ENCODE data around the gene C1QL4. TPM values are rescaled to one million over a fixed set of nuclear protein-coding genes. Genes with fewer than 3 reads are reported as not detected.

The C1QL4 gene
- total RNA-seq, 2 donors from 2014 or later, result not detected

DNA sequence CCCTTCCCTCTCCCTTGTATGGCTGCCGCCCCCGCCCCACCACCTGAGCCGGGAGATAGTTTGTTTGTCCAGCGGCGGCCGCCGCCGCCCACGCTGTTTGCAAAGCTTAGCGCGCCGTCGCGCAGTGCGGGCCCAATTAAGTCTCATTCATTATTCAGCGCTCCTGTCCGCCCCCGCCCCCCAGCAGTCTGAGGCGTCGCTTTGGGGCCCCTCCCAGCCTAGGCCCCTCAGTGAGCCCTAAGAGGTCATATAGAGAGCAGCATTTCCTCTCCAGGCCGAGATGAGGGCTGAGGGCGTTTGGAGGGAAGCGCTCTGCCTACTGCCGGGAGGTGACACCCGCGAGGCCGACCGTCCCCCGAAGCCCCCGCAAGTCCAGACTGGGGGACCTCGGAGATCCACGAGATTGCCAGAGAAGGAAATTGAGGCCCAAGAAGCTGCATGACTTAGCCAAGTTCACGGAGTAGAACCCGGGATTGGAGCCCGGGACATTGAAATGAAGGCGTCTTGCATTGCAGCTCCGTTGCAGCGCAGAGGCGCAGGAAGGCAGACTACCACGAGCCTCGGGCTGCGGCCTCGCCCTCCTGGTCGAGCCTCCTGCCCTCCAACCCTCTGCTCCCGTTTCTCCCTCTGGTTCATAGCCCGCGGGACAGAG, 9.8 kb upstream of the C1QL4 start, which contains the start of gene DNAJC22:
DNAJC22 (plus strand) TSS at position 230 of the 652 bp plus-strand sequence. CDS start 1,985 bp downstream, outside the sequence.
- Histone ChIP-seq H3K4me3 (peak within 1 kb of the TSS; percentile 29 to 54), H3K4me1 (peaks cover 3 to 56% of the 10 kb centered on the region in 2 donors), H3K9me3 (no peaks in the 10 kb centered on the region), H3K36me3 (no peaks in the 10 kb centered on the region), H3K27me3 (peaks cover 10 to 28% of the 10 kb centered on the region in 2 donors), H3K27ac (no peak within 1 kb of the TSS)
- TF ChIP-seq CTCF (IDR thresholded peaks at IDR 0.05), result no peak
- no peak for DNase-seq (ENCODE audit: low spot score)

- H3K27me3 ChIP-seq, result peaks cover 10 to 28% of the 10 kb centered on the region in 2 donors
- no peaks in the 10 kb centered on the region for H3K36me3 ChIP-seq
- H3K9me3 ChIP-seq, result no peaks in the 10 kb centered on the region
- no peak for DNase-seq (ENCODE audit: low spot score)
- no peak for TF ChIP-seq CTCF (IDR thresholded peaks at IDR 0.05)
- peak overlapping the region; percentile 29 to 54 for H3K4me3 ChIP-seq
- peaks cover 3 to 58% of the 10 kb centered on the region in 2 donors for H3K4me1 ChIP-seq
- H3K27ac ChIP-seq, result no peak overlapping the region
These were observed 9.1 kb upstream of the C1QL4 start for GRCh38 chr12:49345825-49346658.

- Histone ChIP-seq H3K27ac (peak overlapping the region in 1 of 2 donors; percentile 8), H3K4me3 (peak overlapping the region; percentile 29 to 54), H3K36me3 (no peaks in the 10 kb centered on the region), H3K27me3 (peaks cover 10 to 28% of the 10 kb centered on the region in 2 donors), H3K9me3 (no peaks in the 10 kb centered on the region), H3K4me1 (peaks cover 3 to 58% of the 10 kb centered on the region in 2 donors)
- no peak for DNase-seq (ENCODE audit: low spot score)
- no peak for TF ChIP-seq CTCF (IDR thresholded peaks at IDR 0.05)
These were observed 8.2 kb upstream of the C1QL4 start for GRCh38 chr12:49345051-49345824.

DNA sequence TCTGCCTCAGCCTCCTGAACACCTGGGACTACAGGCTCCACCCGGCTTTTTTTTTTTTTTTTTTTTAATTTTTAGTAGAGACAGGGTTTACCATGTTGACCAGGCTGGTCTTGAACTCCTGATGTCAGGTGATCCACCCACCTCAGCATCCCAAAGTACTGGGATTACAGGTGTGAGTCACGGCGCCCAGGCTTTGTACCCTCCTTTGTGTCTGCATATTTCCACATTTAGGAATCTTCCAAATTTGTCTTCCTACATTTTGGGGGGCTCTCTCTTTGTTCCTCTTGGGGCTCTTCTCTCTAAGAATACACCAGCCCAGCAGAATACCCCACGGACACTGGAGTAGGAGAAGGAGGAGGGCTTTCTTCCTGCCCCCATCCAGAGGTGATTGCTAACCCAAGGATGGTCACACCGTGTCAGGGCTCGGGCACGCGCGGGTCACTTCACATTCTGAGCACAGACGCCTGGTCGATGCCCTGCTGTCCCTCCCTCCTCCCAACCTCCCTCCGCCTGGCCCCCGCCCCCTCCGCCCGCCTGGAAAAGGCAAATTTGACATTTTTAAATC, 7.6 kb upstream of the C1QL4 start:
- no peak for DNase-seq (ENCODE audit: low spot score)
- no peak overlapping the region for H3K27ac ChIP-seq
- TF ChIP-seq CTCF (IDR thresholded peaks at IDR 0.05), result no peak
- H3K27me3 ChIP-seq, result peaks cover 10 to 28% of the 10 kb centered on the region in 2 donors
- H3K9me3 ChIP-seq, result no peaks in the 10 kb centered on the region
- peak overlapping the region; percentile 29 to 54 for H3K4me3 ChIP-seq
- no peaks in the 10 kb centered on the region for H3K36me3 ChIP-seq
- H3K4me1 ChIP-seq, result peaks cover 3 to 58% of the 10 kb centered on the region in 2 donors

All from right atrium auricular region (tissue), 2 donors.